Left cardiac atrium (tissue), 4 donors: ENCODE results near the gene CACUL1. TPM values are rescaled to one million over a fixed set of nuclear protein-coding genes. Genes with fewer than 3 reads are reported as not detected.
"Not testable (repeated sequence)": the region's sequence is repeated elsewhere in the genome, so short reads cannot be mapped to it uniquely, and the experiment has no call there.

Experiments used
- ATAC-seq, 2 donors: fragments of 200-7000 bp; cut with Tn5 transposase; one replicate each; pipeline ENCODE4 v1.9.1; 2020; ENCODE audit warnings: mild to moderate bottlenecking in 2 of 2, moderate library complexity in 2 of 2
- DNase-seq: peaks from one replicate; pipeline ENCODE4 v3.0.0-alpha.2; 2020
- intact Hi-C, 2 donors: fragments of 100-400 bp; cut with DNase I; formaldehyde crosslinking; loops; one replicate each; pipeline versions ENCODE4 v1.14.1 to v1.15.1; 2022 to 2023
- total RNA-seq, 2 donors: library from RNA; stranded (reverse); fragmentation: NEBNext Ultra II Directional; extraction: Animal tissue kit (Norgen Biotek cat#: 25700); gene quantifications; one replicate each; pipeline ENCODE4 v1.2.1, GENCODE V29; 2021
- donor health status: DM: no; HTN: yes; CAD: no.
- donor health status: DM: no; HTN: yes; CAD: no; lungs with severe emphysema.
- donor health status: DM: yes; HTN: yes; CAD: no.
- donor health status: Dilated cardiomyopathy.

Gene CACUL1
- total RNA-seq, 2 donors from 2014 or later, result 25.1 to 26.1 TPM

GRCh38 chr10:118771976-118772375 is 17.2 kb upstream of the CACUL1 start:
- ATAC-seq, result no peak
- no peak for DNase-seq
- intact Hi-C loops, result no loop called here

GRCh38 chr10:118769898-118770600 is 15.3 kb upstream of the CACUL1 start:
- no peak for DNase-seq
- no peak for ATAC-seq
- intact Hi-C loops, result no loop called here

GRCh38 chr10:118768041-118768919 is 13.5 kb upstream of the CACUL1 start:
- DNase-seq (no peak), ATAC-seq (no peak)
- intact Hi-C loops, result no loop called here

GRCh38 chr10:118767297-118768040 is 12.7 kb upstream of the CACUL1 start:
- DNase-seq (no peak), ATAC-seq (no peak)
- intact Hi-C loops, result no loop called here

- DNase-seq (no peak), ATAC-seq (no peak)
Observed at GRCh38 chr10:118764195-118764594, 9.4 kb upstream of the CACUL1 start.

GRCh38 chr10:118763202-118763988 is 8.6 kb upstream of the CACUL1 start:
- ATAC-seq, result no peak
- intact Hi-C loops, result no loop called here
- DNase-seq, result no peak

More at GRCh38 chr10:118764195-118764594, 9.4 kb upstream of the CACUL1 start:
- intact Hi-C loops, result no loop called here

- intact Hi-C loops, result no loop called here
- DNase-seq, result no peak
- ATAC-seq, result no peak
Observed at GRCh38 chr10:118760265-118760664, 5.5 kb upstream of the CACUL1 start.

- no peak for ATAC-seq
- intact Hi-C loops, result no loop called here
Observed at GRCh38 chr10:118758449-118758848, 3.7 kb upstream of the CACUL1 start.

GRCh38 chr10:118754229-118754555 is 578 bp downstream of the CACUL1 start:
- intact Hi-C loops, result no loop called here
- ATAC-seq (peak in 1 of 2 donors; percentile 16), DNase-seq (no peak)

More at GRCh38 chr10:118758449-118758848, 3.7 kb upstream of the CACUL1 start:
- DNase-seq, result no peak

GRCh38 chr10:118753331-118754228 is 1.2 kb downstream of the CACUL1 start:
- intact Hi-C loops, result no loop called here
- ATAC-seq (no peak), DNase-seq (no peak)

GRCh38 chr10:118752409-118752808 is 2.4 kb downstream of the CACUL1 start:
- DNase-seq (no peak), ATAC-seq (no peak)
- intact Hi-C loops, result no loop called here

- intact Hi-C loops, result no loop called here
- DNase-seq (no peak), ATAC-seq (no peak)
Observed at GRCh38 chr10:118751265-118751664, 3.5 kb downstream of the CACUL1 start.

GRCh38 chr10:118748041-118748440 is 6.7 kb downstream of the CACUL1 start:
- intact Hi-C loops, result no loop called here
- DNase-seq (no peak), ATAC-seq (no peak)

- ATAC-seq, result no peak
- DNase-seq, result no peak
- intact Hi-C loops, result no loop called here
Observed at GRCh38 chr10:118746246-118746645, 8.5 kb downstream of the CACUL1 start.

- DNase-seq (no peak), ATAC-seq (no peak)
- intact Hi-C loops, result no loop called here
Observed at GRCh38 chr10:118745056-118745455, 9.7 kb downstream of the CACUL1 start.

- intact Hi-C loops, DNase-seq: not testable (repeated sequence)
- ATAC-seq, result peak; percentile 77 to 81
Observed at GRCh38 chr10:118744346-118744918, 10.3 kb downstream of the CACUL1 start.

GRCh38 chr10:118742782-118743181 is 12.0 kb downstream of the CACUL1 start:
- intact Hi-C loops, result no loop called here

GRCh38 chr10:118742032-118742431 is 12.7 kb downstream of the CACUL1 start:
- DNase-seq (no peak), ATAC-seq (peak in 1 of 2 donors; percentile 20)
- intact Hi-C loops, result no loop called here

More at GRCh38 chr10:118742782-118743181, 12.0 kb downstream of the CACUL1 start:
- ATAC-seq (no peak), DNase-seq (no peak)
